Measurements from ENCODE around the gene ROPN1B.

Gene ROPN1B

DNA sequence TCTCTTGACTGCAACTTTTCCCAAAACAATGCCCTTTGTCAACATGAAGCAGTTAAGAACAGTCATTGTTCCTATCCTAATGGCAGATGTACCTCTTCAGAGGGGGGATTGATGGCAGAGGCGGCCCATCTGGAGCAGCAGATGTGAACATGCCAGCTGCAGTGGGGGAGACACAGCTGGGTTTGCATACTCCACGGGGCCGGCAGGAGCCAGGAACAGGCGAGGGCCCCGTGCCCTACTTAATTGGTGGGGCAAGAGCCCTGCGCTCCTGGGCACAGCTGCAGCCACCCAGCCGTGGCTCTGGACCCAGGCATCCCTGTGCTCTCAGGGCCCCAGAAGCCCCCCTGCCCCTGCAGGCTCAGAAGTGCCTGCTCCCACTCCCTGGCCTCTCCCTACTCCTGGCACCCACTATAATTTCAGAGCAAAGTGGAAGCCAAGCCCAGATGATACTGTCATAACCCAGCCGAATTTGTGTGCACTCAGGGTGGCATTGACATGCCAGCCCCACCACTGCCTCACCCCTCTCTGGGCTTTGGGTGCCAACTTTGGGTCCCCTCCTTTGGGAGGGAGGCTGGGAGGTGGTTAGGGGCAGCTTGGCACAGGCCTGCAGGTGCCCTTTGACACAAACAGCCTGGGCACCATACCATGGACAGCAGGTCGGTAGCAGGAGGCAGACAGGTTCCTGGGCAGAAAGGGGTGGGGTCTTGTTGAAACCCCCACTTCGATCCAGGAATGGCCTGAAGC is 34.6 kb downstream of the ROPN1B start:
- TF ChIP-seq GATA3 (IDR thresholded peaks at IDR 0.05; ENCODE audit: low read depth, low read length) (no peak), GATA2 (IDR thresholded peaks at IDR 0.05; ENCODE audit: low read depth, low read length) (no peak)

GRCh38 chr3:126004217-126004616 is 35.2 kb downstream of the ROPN1B start:
- TF ChIP-seq GATA2 (IDR thresholded peaks at IDR 0.05; ENCODE audit: low read depth, low read length) = no peak
- no peak for TF ChIP-seq GATA3 (IDR thresholded peaks at IDR 0.05; ENCODE audit: low read depth, low read length)

DNA sequence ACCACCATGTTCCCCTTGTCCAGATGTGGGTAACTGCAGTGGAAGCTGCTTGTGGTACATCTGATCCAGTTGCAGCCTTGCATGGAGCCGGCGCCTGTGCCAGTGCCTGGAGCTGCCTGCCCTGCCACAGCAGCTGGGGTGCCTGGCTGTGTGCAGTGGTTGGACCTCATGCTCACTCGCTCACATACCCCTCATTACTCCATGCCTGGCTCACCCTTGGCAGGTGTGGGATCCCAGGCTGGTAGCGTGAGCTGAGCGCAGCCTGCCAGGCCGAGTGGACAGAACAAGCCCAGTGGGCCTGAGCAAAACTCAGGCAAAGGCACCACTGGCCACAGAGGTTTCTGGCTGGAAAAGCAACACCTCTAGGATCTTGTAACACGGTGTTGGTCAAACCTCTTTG is 35.7 kb downstream of the ROPN1B start:
- TF ChIP-seq GATA2 (IDR thresholded peaks at IDR 0.05; ENCODE audit: low read depth, low read length) (no peak), GATA3 (IDR thresholded peaks at IDR 0.05; ENCODE audit: low read depth, low read length) (no peak)

GRCh38 chr3:126005951-126006350 is 37.0 kb downstream of the ROPN1B start:
- no peak for TF ChIP-seq GATA3 (IDR thresholded peaks at IDR 0.05; ENCODE audit: low read depth, low read length)
- no peak for TF ChIP-seq GATA2 (IDR thresholded peaks at IDR 0.05; ENCODE audit: low read depth, low read length)

DNA sequence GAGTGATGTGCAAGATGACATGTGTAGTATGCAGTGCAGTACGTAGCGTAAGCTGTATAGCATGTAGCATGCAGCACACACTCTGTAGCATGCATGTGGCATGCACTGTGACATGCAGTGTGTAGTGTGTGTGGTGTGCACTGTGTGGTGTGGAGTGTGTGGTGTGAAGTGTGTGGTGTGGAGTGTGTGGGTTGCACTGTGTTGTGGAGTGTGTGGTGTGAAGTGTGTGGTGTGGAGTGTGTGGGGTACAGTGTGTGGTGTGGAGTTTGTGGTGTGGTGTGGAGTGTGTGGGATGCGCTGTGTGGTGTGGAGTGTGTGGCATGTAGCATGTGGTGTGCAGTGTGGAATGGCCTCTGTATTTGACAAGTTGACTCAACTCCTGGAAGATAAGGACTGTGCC is 39.2 kb downstream of the ROPN1B start:
- no peak for TF ChIP-seq GATA2 (IDR thresholded peaks at IDR 0.05; ENCODE audit: low read depth, low read length)
- no peak for TF ChIP-seq GATA3 (IDR thresholded peaks at IDR 0.05; ENCODE audit: low read depth, low read length)

- TF ChIP-seq GATA2 (IDR thresholded peaks at IDR 0.05; ENCODE audit: low read depth, low read length) (no peak), GATA3 (IDR thresholded peaks at IDR 0.05; ENCODE audit: low read depth, low read length) (no peak)
Measured at GRCh38 chr3:126009181-126009580, 40.2 kb downstream of the ROPN1B start.

DNA sequence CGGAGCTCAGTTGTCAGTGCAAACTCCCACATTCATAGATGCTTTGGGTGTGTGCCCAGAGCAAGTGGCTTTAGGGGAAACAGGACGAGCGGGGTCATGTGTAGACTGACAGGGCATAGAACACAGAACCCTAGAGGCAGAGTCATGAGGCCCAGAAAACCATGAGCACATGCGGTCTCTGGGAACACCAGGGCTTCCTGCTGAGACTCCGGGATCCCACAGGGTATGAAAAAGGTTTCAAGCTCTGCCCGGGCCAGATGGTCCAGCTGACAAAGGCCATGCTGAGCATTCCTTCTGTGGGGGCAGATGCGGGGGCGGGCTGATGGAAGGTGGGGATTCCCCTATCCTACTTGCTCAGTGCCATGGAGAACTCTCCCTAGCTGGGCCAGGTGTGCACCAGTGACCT is 44.8 kb downstream of the ROPN1B start:
- TF ChIP-seq GATA3 (IDR thresholded peaks at IDR 0.05; ENCODE audit: low read depth, low read length) (no peak), GATA2 (IDR thresholded peaks at IDR 0.05; ENCODE audit: low read depth, low read length) (no peak)

- TF ChIP-seq GATA2 (IDR thresholded peaks at IDR 0.05; ENCODE audit: low read depth, low read length) (no peak), GATA3 (IDR thresholded peaks at IDR 0.05; ENCODE audit: low read depth, low read length) (no peak)
Measured at GRCh38 chr3:126014252-126014651, 45.3 kb downstream of the ROPN1B start.

DNA sequence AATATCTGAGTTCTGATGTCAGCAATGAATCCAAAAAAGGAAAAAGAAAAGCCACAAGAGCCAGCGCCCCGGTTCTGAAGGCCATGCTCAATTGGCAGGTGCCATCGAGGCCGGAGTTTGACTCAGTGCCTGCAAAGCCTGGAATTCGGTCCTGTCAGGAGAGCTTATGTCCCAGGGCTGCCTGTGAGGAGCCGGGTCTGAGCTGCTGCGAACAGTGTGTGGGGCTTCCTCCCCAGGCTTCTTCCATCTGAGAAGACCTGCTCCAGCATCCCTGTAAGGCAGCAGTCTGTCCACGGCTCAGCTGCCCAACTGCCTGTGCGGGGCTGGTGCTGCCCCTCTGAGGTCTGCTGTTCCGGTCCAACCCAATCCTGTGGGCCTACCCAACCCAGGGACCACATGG is 46.1 kb downstream of the ROPN1B start:
- TF ChIP-seq GATA3 (IDR thresholded peaks at IDR 0.05; ENCODE audit: low read depth, low read length) (no peak), GATA2 (IDR thresholded peaks at IDR 0.05; ENCODE audit: low read depth, low read length) (no peak)

DNA sequence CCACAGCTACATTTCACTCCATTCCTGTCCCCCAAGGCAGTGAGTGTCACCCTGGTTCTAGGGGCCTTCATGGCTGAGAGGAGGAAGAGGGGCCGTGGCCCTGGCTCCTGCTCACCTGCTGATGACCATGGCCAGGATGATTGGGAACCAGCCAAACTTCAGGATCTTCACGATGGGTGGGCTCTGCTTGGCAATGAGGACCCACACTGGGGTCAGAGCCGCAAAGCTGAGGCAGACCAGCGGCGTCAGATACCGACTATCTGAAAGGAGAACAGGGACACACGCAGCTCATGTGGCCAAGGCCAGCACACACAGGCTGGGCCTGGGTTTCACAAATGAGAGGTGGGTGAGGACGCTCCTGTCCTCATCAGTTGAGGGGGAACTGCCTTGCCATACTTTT is 47.6 kb downstream of the ROPN1B start:
- TF ChIP-seq GATA3 (IDR thresholded peaks at IDR 0.05; ENCODE audit: low read depth, low read length) (no peak), GATA2 (IDR thresholded peaks at IDR 0.05; ENCODE audit: low read depth, low read length) (no peak)

DNA sequence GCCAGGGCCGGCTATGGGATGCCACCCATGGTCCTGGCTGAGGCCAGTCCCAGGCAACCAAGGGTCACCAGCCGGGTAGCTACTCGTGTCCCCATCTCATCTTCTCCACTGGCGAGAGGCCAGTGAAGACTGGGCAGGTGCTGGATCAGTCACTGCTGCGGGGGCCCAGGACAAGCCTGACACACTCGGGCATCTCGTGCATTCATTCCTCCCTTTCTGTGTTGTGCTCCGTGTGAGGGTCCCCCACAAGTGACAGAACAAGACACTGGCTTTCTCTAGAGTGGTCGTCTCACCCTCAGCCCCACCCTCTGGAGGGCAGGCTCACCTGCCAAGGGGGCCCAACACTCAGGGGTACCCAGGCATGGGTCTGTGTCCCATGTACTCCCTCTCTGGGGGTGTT is 48.4 kb downstream of the ROPN1B start:
- TF ChIP-seq GATA2 (IDR thresholded peaks at IDR 0.05; ENCODE audit: low read depth, low read length) = no peak
- no peak for TF ChIP-seq GATA3 (IDR thresholded peaks at IDR 0.05; ENCODE audit: low read depth, low read length)

GRCh38 chr3:126018545-126018944 is 49.6 kb downstream of the ROPN1B start:
- TF ChIP-seq GATA2 (IDR thresholded peaks at IDR 0.05; ENCODE audit: low read depth, low read length) = no peak
- TF ChIP-seq GATA3 (IDR thresholded peaks at IDR 0.05; ENCODE audit: low read depth, low read length) = no peak

DNA sequence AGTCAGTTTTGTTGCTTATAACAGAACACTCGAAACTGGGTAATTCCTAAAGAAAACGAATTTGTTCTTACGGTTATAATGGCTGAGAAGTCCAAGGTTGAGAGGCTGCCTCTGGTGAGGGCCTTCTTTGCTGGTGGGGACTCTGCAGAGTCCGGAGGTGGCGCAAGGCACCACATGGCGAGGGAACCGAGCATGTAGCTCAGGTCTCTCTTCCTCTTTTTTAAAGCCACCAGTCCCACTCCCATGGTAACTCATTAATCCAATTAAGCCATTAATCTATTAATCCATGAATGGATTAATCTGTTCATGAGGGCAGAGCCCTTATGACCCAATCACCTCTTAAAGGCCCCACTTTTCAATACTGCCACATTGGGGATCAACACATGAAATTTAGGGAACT is 50.0 kb downstream of the ROPN1B start:
- TF ChIP-seq GATA2 (IDR thresholded peaks at IDR 0.05; ENCODE audit: low read depth, low read length) (no peak), GATA3 (IDR thresholded peaks at IDR 0.05; ENCODE audit: low read depth, low read length) (no peak)

DNA sequence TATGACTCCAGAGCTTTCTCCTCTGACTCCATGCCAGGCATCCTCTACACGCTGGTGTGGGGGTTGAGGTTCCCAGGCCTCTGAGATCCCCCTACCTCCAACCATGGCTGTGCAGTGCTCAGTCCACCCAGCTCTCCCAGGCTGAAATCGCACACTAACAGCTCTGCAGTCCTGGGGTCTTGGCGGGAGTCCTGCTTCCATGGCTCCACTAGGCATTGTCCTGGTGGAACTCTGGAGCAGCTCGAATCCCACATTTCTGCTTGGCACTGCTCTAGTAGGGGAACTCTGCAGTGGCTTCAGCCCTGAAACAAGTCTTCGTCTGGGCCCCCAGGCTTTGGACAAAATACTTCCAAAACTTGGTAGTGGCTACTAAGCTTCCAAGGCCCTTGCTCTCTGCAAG is 50.7 kb downstream of the ROPN1B start:
- TF ChIP-seq GATA2 (IDR thresholded peaks at IDR 0.05; ENCODE audit: low read depth, low read length) = no peak
- no peak for TF ChIP-seq GATA3 (IDR thresholded peaks at IDR 0.05; ENCODE audit: low read depth, low read length)

DNA sequence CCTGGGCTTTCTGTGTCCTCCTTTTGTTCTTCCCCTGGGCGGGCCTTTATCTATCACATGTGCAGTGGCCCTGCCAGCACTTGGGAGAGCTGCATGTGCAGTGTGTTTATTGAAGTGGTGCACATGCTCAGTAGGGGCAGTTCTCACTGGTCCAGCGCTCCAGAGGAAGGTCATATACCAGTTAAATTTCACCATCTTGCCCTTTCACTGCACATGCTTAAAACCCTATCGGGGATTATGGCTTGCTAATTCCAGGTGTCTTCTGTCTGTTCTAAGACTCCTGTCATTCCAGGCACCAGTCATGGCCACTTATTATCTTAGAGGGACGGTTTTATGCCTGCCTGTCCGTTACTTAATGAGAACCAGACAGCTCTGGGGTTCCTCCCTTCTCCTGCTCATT is 52.2 kb downstream of the ROPN1B start:
- no peak for TF ChIP-seq GATA2 (IDR thresholded peaks at IDR 0.05; ENCODE audit: low read depth, low read length)
- TF ChIP-seq GATA3 (IDR thresholded peaks at IDR 0.05; ENCODE audit: low read depth, low read length) = no peak

GRCh38 chr3:126021702-126022101 is 52.7 kb downstream of the ROPN1B start:
- no peak for TF ChIP-seq GATA2 (IDR thresholded peaks at IDR 0.05; ENCODE audit: low read depth, low read length)
- no peak for TF ChIP-seq GATA3 (IDR thresholded peaks at IDR 0.05; ENCODE audit: low read depth, low read length)

Data from SH-SY5Y (cell line).